Measurements from ENCODE around the gene ZNRF1.
"Not testable (repeated sequence)": the region's sequence is repeated elsewhere in the genome, so short reads cannot be mapped to it uniquely, and the experiment has no call there.

The ZNRF1 gene

DNA sequence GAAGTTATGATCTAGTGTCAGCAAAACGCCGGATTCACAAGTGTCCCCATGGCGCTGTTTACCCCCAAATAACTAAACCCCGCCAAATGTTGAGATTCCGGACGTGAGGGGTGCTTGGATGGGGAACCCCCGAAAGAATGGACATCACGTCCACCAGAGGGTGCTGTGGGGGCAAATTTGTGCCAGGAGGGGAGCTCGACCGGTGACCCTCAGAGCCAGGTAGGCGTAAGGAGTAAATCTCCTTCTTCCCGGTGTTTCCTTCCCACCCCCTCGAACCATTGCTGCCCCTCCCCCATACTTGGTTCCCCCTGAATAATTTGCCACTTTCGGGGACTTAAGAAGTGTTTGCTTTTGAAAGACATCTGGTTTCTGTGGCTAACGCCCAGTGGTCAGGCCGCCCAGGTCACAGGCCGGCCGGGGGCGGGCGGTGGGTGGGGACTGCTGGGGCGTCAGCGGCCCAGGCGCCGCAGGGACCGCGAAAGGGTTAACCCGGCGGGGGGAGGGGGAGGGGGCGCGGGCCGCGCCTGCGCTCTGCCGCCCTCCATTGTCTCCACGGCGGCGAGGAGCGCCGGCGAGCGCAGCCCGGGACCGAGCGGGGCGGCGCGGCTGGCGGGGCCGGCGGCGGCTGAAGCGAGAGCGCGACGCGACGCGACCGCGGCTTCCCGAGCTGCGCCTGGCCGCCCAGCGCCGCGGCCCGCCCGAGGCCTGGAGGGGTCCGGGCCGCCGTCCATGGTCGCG is at the start of gene ZNRF1:
Gene ZNRF1, plus strand, starts transcription at position 544 of the 738 bp plus-strand sequence. CDS start 648 bp downstream, outside the sequence.
- DNase-seq = peak; percentile 76

DNA sequence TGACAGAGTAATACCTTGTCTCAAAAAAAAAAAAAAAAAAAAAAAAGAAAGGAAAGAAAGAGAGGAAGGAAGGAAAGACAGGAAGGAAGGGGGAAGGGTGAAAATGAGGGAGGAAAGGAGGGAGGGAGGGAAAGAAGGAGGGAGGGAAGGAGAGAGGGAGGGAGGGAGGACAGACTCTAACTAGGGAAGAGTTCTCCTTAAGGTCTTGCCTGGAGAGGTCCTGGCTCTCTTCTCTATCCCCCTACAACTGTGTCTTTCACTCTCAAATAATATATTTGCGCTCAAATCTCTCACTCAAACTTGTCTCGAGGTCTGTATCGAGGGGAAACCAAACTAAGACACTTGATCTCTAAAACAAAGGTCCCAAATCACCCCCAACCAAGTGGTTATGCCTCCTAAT is 49.5 kb upstream of the ZNRF1 start:
- no peak for DNase-seq

DNA sequence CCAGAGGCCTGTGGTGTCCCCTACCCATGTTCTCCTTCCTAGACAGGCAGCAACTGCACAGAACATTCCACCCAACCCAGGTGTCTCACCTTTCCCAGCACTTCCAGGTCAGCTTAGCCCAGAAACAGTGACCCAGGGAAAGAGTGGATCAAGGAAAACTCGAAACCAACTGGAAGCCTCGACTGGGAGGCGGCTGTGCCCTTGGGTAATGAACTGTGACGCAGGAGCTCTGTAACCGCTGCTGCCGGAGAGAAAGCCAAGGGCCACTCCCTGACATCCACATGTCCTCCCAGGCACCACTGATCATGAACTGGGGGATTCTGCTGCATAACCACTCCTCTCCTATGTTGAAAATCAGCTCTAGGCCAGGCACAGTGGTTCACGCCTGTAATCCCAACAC is 48.3 kb upstream of the ZNRF1 start:
- no peak for DNase-seq

DNA sequence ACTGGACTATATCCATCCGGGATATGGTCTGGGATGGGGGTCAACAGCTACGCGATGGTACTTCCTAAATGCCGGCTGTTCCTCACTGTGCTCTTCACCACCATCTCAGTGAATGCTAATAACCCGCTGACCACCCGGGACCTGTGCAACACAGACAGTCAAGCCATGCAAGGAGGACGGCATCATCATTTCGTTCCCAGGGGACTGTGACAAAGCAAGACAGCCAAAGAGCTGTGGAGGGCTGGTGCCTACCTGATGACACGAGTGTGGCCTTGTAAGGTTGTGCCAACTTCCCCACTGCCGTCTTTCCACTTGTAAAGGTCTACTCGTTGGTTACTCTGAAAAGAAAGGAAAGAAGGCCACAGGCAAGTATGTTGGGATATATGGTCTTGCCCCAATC is 47.6 kb upstream of the ZNRF1 start:
- DNase-seq = no peak

DNA sequence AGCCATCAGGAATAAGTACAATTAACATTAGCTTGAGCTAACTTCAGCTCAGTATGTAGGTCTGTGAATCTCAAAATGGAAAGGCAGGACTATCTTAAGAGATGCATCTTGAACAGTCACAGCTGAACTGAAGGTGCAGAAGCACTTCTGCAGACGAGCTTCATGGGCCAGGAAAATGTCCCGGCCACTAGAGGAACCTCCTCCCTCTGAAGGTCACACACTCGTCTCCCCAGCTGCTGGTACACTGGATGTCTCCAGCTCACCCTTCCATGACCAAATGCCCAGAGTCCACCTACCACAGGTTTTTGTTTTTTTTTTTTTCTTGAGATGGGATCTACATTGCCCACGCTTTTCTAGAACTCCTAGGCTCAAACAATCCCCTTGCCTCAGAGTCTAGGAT is 47.1 kb upstream of the ZNRF1 start:
- no peak for DNase-seq

DNA sequence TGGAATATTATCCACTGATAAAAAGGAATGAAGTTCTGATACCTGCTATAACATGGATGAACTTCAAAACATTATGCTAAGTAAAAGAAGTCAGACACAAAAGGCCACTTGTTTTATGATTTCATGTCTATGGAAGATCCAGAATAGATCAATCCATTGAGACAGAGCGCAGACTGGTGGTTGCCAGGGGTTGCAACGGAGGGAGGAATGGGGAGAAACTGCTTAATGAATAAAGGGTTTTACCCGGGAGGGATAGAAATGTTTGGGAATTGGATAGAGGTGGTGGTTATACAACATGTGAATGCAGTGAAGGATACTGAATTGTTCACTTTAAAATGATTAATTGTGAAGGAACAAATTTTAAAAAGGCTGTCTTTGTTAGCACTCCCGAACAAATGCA is 44.1 kb upstream of the ZNRF1 start:
- DNase-seq = no peak

DNA sequence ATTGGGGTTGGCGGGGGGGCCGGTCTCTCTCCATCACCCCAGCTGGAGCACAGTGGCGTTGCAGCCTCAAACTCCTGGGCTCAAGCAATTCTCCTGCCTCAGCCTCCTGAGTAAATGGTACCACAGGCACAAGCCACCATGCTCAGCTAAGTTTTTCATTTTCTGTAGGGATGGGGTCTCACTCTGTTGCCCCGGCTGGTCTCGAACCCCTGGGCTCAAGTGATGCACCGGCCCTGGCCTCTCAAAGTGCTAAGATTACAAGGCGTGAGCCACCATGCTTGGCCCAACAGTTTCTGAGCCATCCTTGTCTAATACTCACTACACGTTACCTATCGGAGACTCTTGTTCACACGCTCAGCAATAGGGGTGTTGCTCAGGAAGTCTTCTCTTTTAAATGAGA is 25.5 kb upstream of the ZNRF1 start:
- no peak for DNase-seq

DNA sequence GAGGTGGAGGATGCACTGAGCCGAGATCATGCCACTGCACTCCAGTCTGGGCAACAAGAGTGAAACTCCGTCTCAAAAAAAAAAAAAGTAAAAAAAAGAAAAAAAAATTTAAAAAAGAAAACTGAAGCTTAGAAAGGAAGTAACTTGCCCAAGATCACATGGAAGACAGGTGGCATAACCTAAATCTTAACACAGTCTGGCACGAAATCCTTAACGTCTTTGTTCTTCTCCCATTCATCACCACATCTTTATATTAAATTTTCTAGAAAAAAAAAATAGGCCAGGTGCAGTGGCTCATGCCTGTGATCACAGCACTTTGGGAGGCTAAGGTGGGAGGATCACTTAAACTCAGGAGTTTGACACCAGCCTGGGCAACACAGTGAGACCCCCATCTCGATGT is 23.2 kb upstream of the ZNRF1 start:
- no peak for DNase-seq

DNA sequence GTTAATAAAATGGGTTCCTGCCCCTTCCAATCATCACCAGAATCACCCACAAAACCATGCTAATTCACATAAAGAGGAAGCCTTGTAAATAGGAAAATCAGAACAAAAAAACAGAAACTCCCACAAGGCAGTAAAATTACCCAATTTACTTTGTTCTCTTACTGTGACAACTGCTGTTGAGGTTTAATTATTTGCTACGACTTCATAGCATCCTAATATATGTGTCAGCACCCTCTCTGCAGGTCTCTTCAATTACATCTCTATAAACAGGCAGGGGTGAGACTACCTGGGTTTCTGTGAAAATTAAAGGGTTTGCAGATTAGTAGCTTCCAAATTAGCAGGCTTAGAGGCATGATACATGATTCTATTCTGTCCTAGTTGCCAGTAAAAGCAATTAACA is 16.6 kb upstream of the ZNRF1 start:
- peak; percentile 52 for DNase-seq

DNA sequence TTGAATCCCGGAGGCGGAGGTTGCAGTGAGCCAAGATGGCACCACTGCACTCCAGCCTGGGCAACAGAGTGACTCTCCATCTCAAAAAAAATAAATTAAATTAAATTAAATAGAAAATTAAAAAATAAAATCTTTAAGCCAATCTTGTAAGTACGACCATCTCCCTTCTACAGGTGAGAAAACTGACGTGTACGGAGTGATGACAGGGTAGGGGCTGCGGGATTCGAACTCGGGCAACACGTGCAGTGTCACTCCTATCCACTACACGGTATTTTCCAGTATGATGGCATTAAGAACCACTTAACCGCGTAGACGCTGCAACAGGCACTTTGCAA is 14.7 kb upstream of the ZNRF1 start:
- DNase-seq = no peak

DNA sequence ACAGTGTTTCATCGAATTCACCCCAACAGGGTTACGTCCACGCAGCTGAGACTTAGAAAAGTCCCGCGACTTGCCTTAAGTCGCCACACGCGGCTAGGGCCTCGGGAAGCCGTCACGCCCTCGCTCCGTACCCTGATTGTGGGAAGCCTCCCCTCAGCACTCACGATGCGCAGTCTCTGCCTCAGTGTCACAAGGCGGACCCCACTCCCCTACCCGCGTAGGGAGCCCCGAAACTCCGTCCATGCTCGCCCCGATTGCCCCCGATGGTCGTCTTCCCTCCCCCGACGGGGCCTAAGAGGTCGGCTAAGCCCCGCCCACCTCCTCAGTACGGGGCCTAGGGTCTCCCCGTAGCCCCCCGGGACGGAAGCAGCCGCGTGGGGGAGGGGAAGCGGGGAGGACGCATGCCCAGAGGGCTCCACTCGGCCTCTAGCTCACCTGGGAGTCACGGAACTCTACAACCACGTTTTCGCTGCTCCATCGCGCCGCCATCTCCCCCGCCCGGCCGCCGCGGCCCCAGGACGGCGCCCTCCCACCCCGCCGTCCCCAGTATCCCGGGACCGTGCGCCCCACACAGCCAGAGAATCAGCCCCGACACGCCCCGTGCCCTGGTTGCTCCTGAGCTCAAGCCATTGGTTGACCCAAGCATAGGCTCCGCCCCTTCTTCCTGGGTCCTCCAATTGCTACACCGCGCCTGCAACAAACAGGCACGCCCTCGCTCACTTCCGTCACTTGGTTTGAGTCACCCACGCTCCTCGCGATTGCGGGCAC is 14.1 kb upstream of the ZNRF1 start, which contains the start of gene WDR59:
Gene WDR59, minus strand, starts transcription at position 595 of the 768 bp plus-strand sequence. Its CDS starts 106 bp downstream, at position 489.
- peak; percentile 98 for DNase-seq

DNA sequence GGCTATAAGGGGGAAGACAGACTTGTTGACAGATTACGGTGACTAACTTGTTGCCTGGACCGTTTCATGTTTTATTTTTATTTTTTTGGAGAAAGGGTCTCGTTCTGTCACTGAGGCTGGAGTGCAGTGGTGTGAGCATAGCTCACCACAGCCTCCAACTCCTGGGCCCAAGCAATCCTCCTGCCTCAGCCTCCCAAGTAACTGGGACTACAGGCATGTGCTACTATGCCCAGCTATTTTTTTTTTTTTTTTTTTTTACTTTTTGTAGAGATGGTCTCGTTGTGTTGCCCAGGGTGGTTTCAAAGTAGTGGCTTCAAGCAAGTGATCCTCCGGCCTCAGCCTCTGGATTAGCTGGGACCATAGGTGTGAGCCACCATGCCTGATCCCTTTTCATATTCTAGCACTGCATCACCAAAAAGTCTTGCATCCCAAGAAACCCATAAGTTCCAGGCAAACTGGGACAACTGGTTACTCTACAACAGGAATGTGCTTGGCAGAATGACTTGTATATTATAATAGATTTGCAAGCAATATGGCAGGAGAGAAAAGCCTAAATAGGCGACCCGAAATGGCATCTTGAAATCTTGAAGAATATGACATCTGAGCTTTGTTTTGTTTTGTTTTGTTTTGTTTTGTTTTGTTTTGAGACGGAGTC is 11.7 kb upstream of the ZNRF1 start:
- no peak for DNase-seq

DNA sequence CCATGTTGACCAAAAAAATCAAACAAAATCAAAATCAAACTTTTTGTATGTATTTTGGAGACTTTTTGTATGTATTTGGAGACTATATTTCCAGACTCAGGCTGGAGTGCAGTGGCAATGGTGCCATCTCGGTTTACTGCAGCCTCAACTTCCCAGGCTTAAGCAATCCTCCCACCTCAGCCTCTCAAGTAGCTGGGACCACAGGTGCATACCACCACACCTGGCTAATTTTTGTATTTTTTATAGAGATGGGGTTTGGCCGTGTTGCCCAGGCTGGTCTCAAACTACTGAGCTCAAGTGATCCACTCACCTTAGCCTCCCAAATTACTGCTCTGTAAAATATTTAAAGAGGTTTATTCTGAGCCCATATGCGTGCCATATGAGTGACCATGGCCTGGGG is 9.0 kb upstream of the ZNRF1 start:
- not testable (repeated sequence) for DNase-seq

DNA sequence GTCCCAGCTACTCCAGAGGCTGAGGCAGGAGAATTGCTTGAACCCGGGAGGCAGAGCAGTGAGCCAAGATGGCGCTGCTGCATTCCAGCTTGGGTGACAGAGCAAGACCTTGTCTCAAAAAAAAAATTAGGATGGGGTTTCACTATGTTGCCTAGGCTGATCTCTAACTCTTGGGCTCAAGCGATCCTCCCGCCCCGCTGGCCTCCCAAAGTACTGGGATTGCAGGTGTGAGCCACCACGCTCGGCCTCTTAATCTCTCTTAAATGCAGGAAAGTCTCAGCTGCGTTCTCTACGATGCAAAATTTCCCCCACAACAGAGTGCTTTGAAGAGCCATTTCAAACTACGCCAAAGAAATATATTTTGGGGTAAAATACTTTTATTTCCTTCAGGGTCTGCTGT is 8.0 kb upstream of the ZNRF1 start:
- DNase-seq = no peak

DNA sequence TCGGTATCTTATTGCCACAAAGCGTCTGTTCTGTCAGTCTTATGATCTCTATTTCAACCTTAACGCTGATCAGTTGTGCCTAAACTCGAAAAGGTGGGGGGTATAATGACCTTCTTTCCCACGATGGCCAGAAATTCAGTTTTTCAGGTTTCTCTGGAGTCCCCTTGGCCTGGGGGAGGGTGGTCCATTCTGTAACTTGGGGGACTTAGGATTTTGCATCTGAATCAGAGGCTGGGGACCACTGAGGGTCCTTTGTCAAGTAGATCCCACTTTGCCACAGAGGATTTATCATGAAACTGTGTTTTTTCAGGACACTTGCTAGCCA is 7.6 kb upstream of the ZNRF1 start:
- DNase-seq = no peak

DNA sequence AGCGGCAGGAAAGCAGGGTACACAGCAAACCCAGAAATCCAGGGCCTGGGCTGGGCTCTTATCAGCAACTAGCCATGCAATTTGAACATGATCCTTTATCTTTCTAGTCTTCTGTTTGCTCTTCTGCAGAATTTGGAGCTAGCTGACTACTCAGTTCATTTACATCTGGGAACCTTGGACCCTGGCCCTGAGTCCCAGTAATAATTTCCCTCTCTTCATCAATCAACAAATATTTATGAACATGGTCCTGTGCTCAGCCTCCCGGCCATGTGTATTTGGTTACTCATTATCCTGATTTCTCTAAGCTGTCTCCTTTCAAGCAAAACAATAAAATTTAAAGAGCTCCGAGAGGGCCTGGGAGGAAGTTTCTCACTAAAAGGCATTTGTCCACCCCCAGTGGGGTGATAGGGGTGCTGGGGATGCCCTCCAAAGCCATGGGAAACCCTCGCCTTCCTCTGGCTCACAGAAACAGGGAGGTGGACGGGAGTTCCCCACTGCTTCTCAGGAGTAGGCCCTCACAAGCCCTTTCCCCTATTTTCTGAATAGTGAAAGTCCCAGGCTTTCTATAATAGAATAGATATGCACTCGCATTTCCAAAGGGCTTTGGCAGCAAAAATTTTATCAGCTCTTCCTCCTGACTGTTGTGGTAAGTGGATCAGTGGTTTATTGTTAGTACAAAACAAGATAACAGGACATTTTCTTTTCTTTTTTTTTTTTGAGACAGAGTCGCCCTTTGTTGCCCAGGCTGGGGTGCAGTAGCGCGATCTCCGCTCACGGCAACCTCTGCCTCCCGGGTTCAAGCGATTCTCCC is 7.0 kb upstream of the ZNRF1 start:
- no peak for DNase-seq

DNA sequence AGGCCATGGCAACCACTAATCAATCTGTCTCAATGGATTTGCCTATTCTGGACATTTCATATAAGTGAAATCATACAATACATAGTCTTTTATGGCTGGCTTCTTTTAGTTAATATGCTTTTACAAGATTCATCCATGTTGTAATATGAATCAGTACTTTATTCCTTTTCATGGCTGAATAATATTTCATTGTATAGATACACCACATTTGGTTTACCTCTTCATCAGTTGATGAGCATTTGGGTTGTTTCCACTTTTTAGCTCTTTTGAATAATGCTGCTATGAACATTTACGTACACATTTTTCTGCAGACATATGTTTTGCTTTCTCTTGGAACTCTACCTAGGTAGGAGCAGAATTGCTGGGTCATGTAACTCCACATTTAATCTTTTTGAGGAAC is 2.8 kb upstream of the ZNRF1 start:
- no peak for DNase-seq

DNA sequence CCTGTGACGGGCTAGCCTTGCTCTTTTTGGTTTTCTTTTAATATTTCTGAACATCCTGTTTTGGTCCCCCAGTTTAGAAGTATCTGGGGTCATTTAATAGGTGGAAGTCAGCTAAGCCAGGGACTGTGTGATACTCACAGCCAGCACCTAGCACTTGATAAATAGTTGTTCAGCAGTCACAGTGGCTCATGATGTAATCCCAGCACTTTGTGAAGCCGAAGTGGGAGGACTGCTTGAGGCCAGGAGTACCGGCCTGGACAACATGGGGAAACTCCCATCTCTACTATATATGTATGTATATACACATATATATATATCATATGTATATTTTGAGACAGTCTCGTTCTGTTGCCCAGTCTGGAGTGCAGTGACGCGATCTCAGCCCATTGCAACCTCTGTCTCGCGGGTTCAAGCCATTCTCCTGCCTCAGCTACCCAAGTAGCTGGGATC is 1.8 kb upstream of the ZNRF1 start:
- DNase-seq = no peak

DNA sequence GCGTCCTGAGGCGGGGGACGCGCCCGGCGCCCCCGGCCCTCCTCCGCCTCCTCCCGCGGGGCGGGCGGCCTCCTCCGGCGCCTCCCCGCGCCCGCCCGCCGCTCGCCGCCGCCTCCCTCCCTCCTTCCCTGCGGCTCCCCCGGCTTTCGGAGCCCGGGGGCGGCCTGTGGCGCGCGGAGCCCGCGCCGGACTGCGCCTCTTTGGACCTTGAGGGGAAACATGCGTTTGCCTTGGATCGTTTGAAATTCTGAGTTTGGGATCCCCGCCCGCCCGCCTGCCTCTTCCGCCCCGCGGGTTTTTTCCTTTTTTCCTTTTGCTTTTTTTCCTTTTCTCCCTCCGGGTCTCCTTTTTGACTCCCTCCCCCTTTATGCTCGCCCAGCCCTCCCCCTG is 390 bp downstream of the ZNRF1 start:
- DNase-seq = peak; percentile 67

DNA sequence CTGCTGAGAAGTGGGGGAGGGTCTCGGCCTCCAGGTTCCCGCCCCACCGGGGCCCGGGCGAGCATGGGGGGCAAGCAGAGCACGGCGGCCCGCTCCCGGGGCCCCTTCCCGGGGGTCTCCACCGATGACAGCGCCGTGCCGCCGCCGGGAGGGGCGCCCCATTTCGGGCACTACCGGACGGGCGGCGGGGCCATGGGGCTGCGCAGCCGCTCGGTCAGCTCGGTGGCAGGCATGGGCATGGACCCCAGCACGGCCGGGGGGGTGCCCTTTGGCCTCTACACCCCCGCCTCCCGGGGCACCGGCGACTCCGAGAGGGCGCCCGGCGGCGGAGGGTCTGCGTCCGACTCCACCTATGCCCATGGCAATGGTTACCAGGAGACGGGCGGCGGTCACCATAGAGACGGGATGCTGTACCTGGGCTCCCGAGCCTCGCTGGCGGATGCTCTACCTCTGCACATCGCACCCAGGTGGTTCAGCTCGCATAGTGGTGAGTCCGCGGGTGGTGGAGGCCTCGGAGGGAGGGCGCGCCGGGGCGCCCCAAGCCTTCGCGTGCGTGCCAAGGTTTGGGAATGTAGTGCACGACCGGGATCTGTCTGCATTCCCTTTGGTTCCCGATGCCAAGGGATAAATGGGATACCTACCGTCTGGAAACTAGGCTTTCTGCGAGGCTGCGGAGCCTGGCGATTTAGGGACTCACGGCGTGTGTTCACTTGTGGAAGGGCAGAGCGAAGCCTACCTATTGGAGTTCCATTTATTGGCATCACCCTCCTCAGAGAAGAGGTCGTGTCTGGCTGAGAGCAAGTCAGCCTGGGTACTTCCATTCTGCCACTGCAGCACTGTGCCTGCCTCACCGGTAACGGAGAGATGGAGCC is 1.0 kb downstream of the ZNRF1 start:
- peak; percentile 76 for DNase-seq

DNA sequence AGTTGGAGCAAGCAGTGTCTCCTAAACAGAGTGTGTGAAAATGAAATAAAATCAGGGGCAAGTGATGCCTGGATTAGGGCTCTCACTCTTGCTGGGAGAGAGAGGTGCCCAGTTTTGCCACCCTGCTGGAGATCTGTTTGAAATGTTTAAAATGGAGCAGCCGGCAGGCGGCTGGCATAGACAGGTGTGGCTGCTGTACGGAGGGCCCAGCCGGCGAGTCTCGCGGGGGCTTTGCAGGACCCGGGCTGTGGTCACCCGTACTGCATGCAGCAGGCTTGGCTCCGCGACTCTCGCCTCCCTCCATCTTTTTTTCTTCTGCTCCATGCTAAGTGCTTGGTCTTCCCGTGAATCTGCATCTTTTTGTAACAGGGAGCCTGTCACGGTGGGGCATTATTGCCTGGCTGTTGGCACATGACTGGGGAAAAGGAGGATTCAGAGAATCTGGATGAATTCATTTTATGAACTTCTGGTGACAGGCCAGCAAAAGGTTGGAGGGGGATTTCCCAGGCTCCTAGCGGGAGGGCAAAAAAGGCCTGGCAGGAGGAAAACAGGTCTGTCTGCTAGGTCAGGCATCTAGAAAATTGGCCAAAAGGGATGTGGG is 1.8 kb downstream of the ZNRF1 start:
- DNase-seq = no peak

DNA sequence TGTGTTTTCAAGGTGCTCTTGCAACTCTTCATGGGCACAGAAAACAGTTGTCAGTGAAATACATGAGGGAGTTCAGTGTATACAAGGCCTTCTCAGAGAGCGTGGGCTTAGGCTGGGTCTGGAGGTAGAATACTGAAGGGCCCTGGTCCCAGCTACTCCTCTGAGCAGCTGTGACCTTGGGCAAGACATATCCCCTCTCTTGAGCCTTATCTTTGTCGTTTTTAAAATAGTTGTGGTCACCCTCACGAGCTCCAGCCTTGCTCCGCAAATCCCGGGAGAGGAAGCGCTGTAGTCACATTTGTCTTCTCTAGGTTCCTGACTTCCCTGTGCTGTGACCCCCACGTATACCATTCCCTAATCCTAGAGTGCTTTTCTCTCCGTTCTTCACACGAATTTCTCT is 3.6 kb downstream of the ZNRF1 start:
- no peak for DNase-seq
